ENCODE measurements around the gene RGPD4.

RGPD4 gene

DNA sequence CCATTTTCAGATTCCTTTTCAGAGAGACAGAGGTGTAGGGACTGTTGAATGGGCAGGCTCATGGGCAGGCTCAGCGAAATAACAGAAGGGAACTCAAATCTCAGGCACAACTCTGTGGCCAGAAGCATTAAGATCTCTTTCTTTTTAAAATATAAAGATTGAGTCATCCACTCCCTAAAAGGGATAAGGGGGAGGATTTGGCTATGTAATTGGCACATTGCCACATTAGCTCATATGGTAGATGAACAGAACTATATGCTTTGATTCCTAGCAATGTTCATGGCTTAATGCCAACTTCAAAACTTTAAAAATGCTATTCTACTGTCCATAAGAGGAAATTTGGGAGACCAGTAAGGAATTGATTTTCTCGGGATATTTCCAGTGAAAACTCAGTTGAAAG, 105.8 kb downstream of the RGPD4 start:
- DNase-seq, result no peak

DNA sequence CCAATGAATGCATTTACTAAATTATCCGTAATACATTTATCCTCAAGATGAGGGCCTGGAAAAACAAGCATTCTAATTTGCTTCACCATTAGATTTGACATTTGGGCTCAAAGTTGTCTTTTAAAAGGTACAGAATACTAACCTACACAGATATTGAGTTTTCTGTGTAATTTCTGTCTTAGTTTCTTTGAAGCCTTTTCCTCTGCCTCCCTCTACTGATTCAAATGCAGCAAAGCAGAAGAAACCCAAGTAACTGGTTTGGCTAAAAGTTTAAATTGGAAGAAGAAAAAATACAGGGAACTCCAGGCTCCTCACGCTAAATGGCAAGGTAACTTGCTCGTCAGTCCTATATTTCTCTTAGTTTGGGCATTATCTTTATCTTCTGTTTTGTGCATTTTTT, 106.3 kb downstream of the RGPD4 start:
- no peak for DNase-seq

DNA sequence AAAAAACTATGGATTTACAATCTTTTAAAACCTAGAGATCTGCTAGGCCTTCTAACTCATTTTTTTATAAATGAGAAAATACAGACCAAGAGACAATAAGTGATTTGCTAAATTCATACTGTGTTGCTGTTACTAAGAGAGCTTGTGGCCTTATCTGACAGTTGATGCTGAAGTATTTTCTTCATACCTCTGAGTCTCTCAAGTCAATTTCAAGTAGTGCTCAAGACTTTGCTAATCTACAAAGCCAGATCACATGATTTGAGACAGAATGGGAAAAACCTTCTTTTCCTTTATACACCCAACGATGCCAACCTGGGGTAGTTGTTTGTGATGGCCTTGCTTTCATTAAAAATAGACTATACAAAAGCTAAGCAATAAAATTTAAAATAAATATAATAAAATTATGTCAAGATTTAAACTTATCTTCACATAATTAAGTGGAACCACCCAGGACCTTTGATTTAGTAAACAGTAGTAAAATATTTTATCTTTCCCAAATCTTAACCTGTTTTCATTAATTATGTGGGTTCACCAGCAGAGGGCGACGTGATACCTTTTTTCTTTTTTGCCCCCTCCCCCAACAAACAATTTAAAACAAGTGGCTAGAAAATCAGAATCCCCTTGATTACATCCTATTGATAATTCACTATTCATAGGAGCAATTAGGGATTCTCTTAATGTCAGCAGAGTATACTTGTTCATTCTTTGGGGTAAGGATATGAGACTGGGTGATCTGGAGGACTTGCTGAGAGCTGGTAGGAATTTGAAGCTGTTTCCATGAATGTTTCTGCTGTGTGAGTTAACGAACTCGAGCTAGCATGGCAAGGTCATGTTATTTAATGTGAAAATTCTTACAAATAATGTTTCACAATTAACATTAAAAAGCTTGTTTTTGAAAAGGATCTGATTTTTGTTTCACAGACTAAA, 110.0 kb downstream of the RGPD4 start:
- peak in 1 of 2 experiments; percentile 17 for DNase-seq

Data from NCI-H1930 (cell line).